DOHH2 (cell line): ENCODE measurements around the gene ZMYM1.

ENCODE experiments used
- H3F3A ChIP-seq: fragments of 200-600 bp; sonication (generic), shearing (Covaris generic); 2 replicates; pipeline ENCODE4 v1.6.0; 2016; ENCODE audit warnings: antibody characterized with exemption, mild to moderate bottlenecking; ENCODE audit not compliant: control insufficient read depth, insufficient read depth
- H3K27ac ChIP-seq: fragments of 200-600 bp; sonication (generic); 2 replicates; pipeline ENCODE4 v1.5.1; 2014; ENCODE audit warnings: low read depth, mild to moderate bottlenecking, low read length, moderate library complexity
- H3K27me3 ChIP-seq: fragments of 200-600 bp; sonication (generic); 2 replicates; pipeline ENCODE4 v1.6.1; 2014; ENCODE audit warnings: mild to moderate bottlenecking, low read length, mixed read lengths; ENCODE audit not compliant: control insufficient read depth
- H3K36me3 ChIP-seq: fragments of 200-600 bp; sonication (generic); 2 replicates; pipeline ENCODE4 v1.6.1; 2014; ENCODE audit warnings: mild to moderate bottlenecking, low read length, moderate library complexity, mixed read lengths; ENCODE audit not compliant: control insufficient read depth
- H3K4me1 ChIP-seq: fragments of 200-600 bp; sonication (generic); 2 replicates; pipeline ENCODE4 v1.6.1; 2014; ENCODE audit warnings: mild to moderate bottlenecking, low read length, mixed read lengths; ENCODE audit not compliant: control insufficient read depth
- H3K4me2 ChIP-seq: fragments of 200-600 bp; sonication (generic); 2 replicates; pipeline ENCODE4 v1.6.0; 2014; ENCODE audit warnings: mild to moderate bottlenecking, low read length, moderate library complexity
- H3K4me3 ChIP-seq: fragments of 200-600 bp; sonication (generic); 2 replicates; pipeline ENCODE4 v1.5.1; 2014; ENCODE audit warnings: mild to moderate bottlenecking, low read length, mixed read lengths
- H3K79me2 ChIP-seq: fragments of 200-600 bp; sonication (generic); 2 replicates; pipeline ENCODE4 v1.6.1; 2014; ENCODE audit warnings: mild to moderate bottlenecking, low read length, mixed read lengths; ENCODE audit not compliant: control insufficient read depth
- H3K9me2 ChIP-seq: fragments of 200-600 bp; sonication (generic); replicated peaks from 2 replicates; pipeline ENCODE4 v1.6.1; 2014; ENCODE audit warnings: mild to moderate bottlenecking, low read length, mixed read lengths; ENCODE audit not compliant: control insufficient read depth
- H3K9me3 ChIP-seq: fragments of 200-600 bp; sonication (generic); 2 replicates; pipeline ENCODE4 v1.6.1; 2014; ENCODE audit warnings: antibody characterized with exemption, low read length, mixed read lengths; ENCODE audit not compliant: control insufficient read depth, insufficient read depth
- H4K20me1 ChIP-seq: fragments of 200-600 bp; sonication (generic); 2 replicates; pipeline ENCODE4 v1.6.0; 2014; ENCODE audit warnings: low read depth, mild to moderate bottlenecking, antibody characterized with exemption, low read length, moderate library complexity; ENCODE audit not compliant: control insufficient read depth, insufficient read depth
- CTCF ChIP-seq: fragments of 200-600 bp; sonication (generic); IDR thresholded peaks from one replicate; pipeline ENCODE4 v1.5.1; 2014; ENCODE audit warnings: antibody characterized with exemption, mild to moderate bottlenecking, low read depth, low read length; ENCODE audit not compliant: poor library complexity, severe bottlenecking
- EZH2phosphoT487 ChIP-seq: fragments of 200-600 bp; sonication (generic); IDR thresholded peaks from 2 replicates; pipeline ENCODE4 v1.6.1; 2017; ENCODE audit warnings: borderline replicate concordance, mild to moderate bottlenecking, antibody characterized with exemption, low read length, moderate library complexity, mixed read lengths

ZMYM1 gene

DNA sequence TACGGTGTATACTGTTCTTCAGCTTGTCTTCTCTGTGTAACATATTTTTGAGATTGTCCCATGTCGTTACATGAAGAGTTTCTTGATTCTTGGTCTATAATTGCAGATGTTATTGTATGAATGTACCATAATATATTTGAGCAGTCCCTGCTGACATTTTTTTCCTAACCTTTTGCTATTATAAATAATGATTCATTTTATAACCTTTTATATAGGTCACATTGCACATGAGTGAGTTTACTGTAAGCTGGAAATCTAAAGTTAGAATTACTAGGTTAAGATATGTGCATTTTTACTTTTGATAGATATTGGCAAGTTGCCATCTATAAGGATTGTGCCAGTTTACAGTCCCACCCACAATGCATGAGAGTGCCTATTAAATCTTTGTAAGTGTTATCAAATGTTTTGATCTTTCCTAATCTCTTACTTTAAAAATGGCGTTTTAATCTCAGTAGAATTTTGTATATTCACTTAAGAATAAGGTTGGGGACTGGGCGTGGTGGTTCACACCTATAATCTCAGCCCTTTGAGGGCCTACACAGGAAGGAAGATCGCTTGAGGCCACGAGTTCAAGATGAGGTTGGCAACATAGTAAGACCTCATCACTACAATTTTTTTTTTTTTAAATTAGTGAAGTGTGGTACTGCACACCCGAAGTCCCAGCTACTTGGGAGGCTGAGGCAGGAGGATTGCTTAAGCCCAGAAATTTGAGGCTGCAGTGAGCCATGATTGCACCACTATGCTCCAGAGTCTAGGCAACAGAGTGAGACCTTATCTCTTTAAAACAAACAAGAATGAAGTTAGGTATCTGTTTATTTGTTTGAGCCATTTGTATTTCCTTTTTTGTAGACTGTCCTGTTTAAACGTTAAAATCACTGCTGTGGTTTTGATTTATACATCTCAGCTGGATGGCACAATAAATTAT, 36.5 kb downstream of the ZMYM1 start:
- no peaks in the 10 kb centered on the region for H4K20me1 ChIP-seq
- peaks cover 21% of the 10 kb centered on the region for H3K36me3 ChIP-seq
- no peaks in the 10 kb centered on the region for H3K27me3 ChIP-seq
- no peaks in the 10 kb centered on the region for H3K79me2 ChIP-seq
- H3K9me3 ChIP-seq: no peaks in the 10 kb centered on the region
- H3F3A ChIP-seq: no peaks in the 10 kb centered on the region; the same call in 1 of the 2 replicates
- H3K4me2 ChIP-seq: no peak overlapping the region
- H3K27ac ChIP-seq: no peak overlapping the region
- no peaks in the 10 kb centered on the region for H3K9me2 ChIP-seq
- H3K4me1 ChIP-seq: peaks cover 6% of the 10 kb centered on the region
- no peak overlapping the region for H3K4me3 ChIP-seq
- TF ChIP-seq CTCF (no peak), EZH2phosphoT487 (no peak)

GRCh38 chr1:35120458-35121133, 41.4 kb downstream of the ZMYM1 start:
- Histone ChIP-seq H3F3A (no peaks in the 10 kb centered on the region; the same call in 1 of the 2 replicates), H4K20me1 (no peaks in the 10 kb centered on the region), H3K27ac (no peak overlapping the region), H3K27me3 (no peaks in the 10 kb centered on the region), H3K4me3 (no peak overlapping the region), H3K9me2 (no peaks in the 10 kb centered on the region), H3K4me1 (peaks cover 6% of the 10 kb centered on the region), H3K36me3 (no peaks in the 10 kb centered on the region), H3K4me2 (peak overlapping the region; percentile 40), H3K9me3 (no peaks in the 10 kb centered on the region), H3K79me2 (no peaks in the 10 kb centered on the region)
- TF ChIP-seq CTCF (no peak), EZH2phosphoT487 (no peak)

GRCh38 chr1:35122311-35122710, 43.1 kb downstream of the ZMYM1 start:
- no peaks in the 10 kb centered on the region for H3K79me2 ChIP-seq
- TF ChIP-seq CTCF: no peak
- no peak for TF ChIP-seq EZH2phosphoT487
- peaks cover 6% of the 10 kb centered on the region for H3K4me1 ChIP-seq

More at GRCh38 chr1:35122311-35122710, 43.1 kb downstream of the ZMYM1 start:
- Histone ChIP-seq H3K27ac (no peak overlapping the region), H3K4me3 (no peak overlapping the region), H3K9me3 (no peaks in the 10 kb centered on the region; the same call in 1 of the 2 replicates), H3K4me2 (no peak overlapping the region), H3K36me3 (no peaks in the 10 kb centered on the region), H4K20me1 (no peaks in the 10 kb centered on the region), H3K27me3 (no peaks in the 10 kb centered on the region), H3K9me2 (no peaks in the 10 kb centered on the region), H3F3A (no peaks in the 10 kb centered on the region; the same call in 1 of the 2 replicates)
